CD1c-positive myeloid dendritic cell (primary cell): Measurements from ENCODE around the gene ANK3.

Experiments used
- DNase-seq: peaks from one replicate; pipeline ENCODE4 v3.0.0-alpha.2; 2016; ENCODE audit errors: extremely low spot score

The ANK3 gene

DNA sequence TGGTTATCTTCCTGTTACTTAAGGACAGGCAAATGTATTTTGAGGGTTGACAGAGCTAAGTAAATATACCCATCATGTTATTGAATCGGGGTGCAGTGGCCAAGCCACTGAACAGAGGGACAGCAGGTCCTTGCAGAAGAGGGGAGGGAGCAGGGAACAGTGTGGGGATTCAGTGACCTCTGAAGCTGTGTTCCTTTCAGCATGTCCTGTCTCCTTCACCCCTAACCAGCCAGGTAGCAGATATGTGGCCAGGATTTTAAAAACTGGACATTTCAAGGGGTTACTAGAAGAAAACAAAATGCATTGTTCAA, 12.7 kb downstream of the ANK3 start:
- DNase-seq: no peak

DNA sequence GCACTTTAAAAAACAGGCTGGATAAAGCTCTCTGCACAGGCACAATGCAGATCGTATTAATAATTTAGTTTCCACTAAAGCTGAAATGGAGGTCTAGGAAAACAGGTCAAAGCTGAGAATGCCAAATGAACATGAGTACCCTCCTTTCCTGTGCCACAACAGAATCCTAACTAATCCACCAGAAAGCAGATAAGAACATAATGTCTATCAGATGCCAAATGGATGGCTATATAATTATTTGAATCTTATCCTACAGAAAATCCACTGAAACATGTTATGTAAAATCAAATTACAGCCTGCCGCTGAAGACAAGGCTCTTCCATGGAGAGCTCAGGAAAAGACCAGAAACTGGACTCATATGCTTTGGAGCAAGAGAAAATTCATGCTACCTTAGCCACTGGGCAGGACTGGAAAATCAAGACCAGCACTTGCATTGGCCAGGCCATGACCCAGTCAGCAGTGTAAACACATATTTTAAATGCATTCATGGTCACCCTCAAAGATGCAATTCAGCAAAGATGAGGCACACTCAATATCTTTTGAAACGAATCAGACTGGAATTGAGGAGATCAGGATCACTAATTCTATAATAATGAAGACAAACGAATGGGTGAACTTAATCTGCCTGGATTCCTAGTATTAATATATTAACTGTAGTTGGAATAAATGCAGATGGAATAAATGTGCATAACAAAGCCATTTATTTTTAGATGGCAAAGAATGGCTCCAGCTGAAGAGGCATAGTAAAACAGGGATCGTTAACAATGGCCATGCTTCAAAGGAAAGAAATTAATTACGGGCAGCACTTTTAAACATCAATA, 13.2 kb downstream of the ANK3 start:
- DNase-seq: no peak

DNA sequence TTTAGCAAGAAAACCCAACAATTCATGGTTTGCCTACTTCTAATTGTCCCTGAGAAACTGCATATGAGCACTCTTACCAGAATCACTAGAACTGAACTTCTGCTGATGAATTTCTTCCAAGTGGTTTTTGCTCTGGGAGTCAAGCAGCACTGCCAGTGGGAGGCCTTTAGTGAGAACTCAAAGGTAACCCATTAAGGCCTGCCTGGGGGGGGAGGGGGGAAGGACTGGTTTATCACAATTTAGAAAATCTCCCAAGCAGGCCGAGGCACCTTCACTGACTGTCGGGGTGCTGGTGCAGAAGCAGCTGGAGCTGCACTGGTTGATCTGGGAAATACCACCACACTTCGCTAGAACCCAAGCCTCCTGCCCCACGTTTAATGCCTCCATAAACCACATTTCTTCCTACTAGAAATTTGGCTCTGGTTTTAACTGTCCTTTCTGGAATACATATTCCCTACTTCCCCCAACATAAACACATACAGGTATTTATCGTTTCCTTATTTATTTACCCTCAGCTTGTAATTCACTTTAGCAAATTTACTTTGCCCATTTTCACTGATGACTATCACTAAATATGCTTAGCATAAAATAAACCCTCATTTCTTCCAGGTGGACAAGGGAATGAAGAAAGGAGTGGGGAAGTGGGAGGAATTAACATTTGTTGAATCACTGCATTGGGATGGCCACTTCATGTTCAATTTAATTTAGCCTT, 14.2 kb downstream of the ANK3 start:
- no peak for DNase-seq

DNA sequence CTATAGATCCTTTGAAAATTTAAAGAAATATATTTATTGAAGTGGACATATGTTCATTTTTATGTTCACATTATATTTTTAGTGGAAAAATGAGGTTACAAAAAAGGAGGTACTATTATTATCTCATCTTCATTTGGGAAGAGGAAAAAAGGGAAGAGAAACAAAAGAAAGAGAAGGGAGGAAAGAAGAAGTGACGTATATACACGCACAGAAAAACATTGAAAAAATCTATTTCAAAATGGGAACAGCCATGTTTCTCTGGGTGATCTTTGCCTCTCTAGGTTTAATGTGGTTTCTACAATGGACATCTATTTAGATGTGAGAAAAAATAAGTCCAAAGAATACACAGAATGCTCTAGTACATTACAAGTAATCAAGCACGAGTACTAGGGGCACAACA, 14.8 kb downstream of the ANK3 start:
- no peak for DNase-seq

DNA sequence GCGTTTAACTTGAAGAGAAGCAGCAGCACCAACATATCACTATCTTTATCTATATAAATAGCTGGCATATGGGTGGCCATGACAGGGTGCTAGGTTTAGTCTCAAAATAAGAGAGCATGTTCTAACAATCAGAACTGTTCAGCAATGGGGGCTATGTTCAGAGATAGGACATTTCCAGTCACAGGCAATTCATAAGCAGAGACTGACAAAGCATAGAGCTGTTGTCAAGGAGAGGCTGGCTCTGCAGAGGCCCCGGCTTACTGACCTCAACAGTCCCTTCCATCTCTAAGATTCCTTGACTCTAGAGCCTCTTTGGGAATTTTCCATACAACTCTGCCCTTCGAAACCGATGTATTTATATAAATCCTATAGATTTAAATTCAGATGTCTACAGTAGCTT, 17.2 kb downstream of the ANK3 start:
- no peak for DNase-seq

DNA sequence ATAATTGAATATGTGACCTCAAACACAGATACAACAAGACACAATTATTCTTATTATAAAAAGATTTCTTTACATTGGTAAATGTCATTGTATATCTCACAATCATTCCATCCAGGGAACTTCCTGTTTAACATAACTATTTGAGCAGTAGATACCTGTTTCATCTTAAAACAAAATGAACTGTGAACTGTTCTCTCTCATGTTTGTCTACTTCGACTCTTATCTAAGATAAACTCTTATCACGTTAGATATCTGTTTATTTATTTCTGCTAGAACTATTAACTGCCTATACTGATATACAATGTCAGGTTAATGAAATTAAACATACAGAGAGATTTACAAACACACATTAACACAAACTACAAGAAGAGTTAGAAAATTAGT, 20.1 kb downstream of the ANK3 start:
- no peak for DNase-seq

DNA sequence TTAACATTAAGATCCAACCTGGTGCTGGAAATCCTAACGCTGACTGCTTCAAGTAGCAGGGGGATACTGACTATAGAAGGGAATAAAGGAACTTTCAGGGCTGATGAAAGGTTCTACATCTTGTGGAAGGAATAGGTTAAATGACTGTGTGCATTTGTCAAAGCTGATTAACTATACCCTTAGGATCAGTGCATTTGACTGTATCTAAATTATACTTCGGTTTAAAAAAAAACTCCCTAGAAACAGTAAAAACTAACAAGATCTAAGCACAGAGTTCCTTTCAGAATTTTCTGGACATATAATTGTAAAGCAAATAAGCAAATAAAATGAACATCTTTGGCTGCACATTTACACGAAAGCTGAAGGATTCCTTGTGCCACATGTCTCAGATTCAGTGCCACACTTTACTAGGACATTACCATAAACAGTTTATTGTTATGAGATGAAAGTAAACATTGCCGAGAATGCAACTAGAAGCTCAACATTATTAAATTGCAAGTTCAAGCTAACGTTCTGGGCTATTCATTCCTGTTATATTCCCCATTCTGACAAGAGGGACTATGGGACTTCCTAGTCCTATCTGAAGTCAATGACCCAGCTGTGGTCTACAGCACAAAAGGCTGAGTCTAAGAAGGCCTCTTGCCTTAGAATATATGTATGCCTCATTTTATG, 20.7 kb downstream of the ANK3 start:
- no peak for DNase-seq

DNA sequence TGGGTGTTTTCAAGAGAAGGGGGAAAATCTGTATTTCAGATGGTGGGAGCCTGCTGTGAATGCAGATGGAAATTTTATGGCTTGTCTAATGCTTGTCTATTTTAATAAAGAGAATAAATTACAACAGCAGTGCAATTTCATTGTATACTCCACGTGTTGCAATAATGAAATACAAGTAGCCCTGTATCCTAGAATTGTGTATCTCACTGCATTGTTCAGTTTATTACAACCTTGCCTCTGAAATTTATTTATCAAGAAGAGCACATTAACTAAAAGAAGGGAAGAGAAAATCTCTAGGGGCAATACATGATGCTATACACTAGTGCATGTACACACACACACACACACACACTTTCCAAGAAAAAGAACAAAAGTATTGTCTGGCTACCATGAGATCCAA, 21.8 kb downstream of the ANK3 start:
- DNase-seq: no peak

DNA sequence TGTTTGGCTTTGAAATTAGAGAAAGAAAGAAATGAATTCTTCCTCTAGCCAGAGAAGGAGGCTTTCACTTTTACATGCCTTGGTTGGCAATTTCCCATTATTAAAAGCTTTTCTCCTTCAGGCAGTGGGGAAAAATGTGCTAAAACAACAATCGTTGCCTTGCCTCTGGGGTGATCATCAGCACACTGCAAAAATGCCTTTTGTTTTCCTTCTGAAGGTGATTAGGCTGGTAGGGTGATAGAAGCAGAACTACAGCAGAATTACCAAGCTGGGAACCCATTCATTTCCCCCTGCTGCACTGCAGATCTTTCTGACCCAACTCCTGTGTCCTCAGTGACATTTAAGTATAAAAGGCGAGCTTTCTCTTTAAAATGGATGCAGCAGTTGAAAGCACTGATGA, 22.2 kb downstream of the ANK3 start:
- no peak for DNase-seq

DNA sequence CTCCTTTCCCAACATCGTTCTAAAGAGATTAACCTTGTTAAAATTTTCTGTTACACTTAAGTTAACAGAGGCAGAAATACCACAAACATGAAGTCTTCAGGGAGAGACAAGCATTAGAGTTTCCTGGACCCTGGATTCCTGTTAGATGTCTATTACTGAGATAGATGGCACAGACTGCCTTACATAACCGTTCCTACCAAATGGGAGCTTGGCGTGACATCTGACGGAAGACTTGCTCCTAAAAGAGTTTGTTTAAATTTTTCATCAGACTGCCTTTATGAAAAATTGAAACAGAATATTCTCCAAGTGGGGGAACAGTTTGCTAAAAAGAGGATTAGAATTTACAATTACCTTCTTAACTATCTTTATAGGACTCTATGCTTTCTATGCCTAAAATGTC, 22.7 kb downstream of the ANK3 start:
- no peak for DNase-seq

DNA sequence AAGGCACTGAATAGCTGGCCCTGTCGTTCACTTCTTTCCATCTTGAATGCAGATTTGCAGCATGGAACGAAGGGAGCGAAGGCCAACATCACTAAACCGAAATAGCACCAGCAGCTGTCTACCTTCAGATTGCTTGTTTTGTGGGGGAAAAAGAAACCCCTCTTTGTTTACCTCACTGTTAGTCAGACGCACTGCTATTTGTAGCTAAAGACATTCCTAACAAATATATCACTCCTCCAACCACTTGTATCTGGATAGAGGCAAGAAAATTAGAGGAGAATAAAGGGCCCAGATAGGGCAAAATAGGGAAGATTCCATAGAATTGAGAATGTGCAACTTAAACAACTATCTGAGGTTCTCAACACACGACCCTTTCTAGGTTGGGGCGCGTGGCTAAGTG, 26.5 kb downstream of the ANK3 start:
- no peak for DNase-seq

DNA sequence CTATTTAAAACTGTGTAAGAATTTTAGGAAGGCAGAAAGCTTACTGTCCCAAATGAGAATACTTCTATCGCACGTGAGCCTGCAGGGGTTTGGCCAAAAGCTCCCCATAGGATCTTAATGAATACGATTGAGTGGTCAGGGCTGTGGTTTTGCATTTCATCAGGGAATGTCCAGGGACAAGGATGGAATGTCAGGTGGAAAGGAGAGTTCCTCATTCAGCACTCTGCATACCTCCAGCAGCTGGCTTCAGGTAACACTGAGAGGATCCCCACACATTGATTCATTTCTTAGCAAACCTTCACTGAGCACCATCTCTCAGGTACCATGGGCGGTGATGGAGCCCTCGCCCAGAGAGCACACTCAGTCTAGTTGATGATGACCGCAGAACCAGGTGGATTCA, 27.2 kb downstream of the ANK3 start:
- DNase-seq: no peak

DNA sequence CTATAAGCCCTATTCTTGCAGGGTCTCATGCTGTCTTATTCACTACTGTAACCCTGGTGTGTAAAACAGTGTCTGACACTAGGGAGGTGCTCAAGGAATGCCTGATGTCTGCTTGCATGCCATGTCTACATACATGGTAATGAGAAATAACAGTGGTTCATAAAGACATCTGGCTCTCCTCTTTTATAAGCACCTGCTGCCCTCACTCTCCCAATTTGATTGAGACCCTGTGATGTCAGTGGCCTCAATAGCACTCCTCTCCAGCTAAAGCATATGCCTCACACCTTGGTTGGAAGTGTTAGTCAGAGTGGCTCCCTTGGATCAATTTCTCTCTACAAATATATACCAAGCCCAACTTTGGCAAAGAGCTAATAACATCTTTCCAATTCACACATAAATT, 30.6 kb downstream of the ANK3 start:
- DNase-seq: no peak

DNA sequence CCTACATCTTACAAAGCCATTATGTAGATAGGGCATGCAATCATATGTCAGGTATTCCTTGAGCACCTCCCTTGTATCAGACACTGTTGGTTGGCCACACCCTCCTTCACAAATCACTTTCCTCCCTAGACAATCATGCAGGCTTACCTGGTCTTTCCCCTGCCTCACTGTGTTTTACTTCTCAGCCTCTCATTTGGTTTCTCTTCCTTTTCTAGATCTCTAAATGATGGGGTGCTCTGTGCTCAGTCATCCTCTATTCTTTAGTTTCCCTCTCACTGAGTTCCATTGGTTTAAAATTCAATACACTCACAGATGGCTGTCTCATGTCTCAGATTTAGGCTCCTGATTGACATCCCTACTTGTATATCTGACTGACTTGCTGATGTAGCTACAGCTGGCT, 31.4 kb downstream of the ANK3 start:
- DNase-seq: no peak

DNA sequence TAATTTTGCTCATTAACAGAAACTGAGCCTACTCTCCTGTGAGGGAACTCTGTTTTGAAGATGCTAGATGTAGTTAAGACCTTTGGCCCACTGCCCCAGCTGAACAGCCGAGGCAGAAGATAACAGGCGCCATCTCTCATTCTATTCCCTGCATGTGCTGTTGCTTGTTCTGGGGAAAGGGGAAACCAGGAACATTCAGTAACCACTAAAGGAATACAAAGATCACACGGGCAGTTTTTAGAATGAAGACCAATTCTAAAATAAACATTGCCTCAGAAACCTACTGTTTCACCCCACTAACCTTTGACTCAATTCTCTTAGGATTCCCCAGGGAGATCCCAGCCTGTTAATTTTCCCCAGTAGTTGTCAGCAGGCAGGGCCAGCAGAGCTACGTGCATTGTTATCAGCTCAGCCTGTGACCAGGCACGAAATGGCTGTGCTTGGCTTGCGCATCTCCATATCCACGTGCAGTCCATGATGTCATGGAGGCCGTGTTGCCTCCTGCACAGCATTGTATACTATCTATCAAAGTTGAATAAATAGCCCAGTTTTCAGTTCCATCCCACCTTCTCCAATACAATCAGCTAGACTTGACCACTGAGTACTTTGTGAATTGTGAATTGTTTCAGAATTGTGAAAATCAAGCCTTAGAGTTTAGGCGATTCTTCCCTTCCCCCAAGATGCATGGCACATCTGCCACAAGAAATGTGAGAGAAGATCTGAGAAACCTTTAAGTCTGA, 36.0 kb downstream of the ANK3 start:
- no peak for DNase-seq

DNA sequence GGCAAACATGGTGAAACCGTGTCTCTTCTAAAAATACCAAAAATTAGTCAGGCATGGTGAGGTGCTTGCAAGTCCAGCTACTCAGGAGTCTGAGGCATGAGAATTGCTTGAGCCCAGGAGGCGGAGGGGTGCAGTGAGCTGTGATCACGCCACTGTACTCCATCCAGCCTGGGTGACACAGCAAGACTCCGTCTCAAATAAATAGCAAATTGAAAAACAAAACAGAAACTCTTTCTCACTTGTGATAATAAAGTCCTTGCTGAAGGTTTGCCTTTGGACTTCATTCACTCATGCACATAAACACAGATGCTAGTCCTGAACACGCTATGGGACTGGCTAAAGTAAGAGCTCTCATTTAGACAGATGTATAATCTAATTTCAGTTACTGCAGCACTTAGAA, 37.6 kb downstream of the ANK3 start:
- no peak for DNase-seq

DNA sequence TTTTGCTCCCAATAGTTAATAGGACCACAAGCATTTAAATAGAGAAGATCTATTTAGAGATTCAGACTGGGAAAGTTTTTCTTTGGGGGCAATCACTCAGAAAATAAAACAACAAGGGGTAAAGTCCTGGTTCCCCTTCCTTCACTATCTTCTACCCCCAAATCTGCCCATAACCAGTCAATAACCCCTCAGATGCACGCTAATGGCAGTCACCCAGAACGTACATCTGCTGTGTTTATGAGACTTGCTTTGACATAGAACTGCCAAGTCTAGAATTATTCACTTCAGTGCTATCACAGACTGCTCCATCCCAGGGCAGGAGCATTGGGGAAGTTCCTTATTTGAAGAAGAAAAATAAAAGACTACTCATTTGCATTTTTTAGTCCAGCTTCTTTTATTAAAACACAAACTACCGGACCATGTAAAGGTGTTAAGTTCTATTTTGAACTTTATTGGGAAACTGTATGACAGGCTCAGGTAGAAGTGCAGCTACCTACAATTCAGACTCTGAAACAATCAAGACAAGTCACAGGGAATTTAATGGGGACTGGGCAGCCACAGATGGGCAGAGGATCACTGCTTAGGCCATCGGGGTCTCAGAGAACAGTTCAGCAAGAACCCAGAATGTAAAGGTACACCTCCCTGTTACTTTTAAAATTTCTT, 38.4 kb downstream of the ANK3 start:
- DNase-seq: no peak

DNA sequence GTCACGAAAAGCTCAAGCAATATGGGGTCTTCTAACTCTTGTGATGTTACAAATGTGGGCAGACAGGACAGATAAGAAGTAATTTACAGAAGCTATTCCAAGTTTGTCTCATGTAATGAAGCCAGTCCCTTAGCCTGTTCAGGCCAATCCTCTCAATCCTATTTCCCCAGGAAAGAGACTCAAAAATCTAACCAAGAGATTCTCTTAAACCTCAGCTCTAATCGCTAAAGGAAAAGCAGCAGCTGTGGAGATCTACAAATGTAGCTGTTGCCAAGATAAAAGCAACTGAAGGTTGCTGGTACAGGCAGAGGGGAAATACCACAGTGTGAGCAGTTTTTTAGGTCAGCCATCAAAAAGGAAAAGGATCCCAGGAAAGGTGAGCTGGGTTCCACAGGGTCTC, 39.3 kb downstream of the ANK3 start:
- DNase-seq: no peak

DNA sequence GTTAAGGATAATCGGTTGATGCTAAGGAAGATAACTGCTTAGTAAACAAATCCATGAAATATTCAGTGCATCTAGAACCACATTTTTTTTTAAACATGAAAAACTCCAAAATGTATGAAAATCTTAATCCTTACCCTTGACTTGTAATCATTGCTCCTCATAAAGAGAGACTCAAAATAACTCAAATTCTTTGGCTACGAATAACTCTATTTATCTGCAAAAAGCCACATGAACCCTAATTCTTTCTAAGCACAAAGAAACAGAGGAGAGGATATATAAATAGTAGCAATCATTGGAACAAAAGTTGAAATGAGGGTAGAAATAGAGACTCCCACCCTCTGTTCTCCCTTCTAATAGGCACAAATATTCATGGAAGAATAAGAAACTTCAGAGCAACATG, 40.2 kb downstream of the ANK3 start:
- no peak for DNase-seq

DNA sequence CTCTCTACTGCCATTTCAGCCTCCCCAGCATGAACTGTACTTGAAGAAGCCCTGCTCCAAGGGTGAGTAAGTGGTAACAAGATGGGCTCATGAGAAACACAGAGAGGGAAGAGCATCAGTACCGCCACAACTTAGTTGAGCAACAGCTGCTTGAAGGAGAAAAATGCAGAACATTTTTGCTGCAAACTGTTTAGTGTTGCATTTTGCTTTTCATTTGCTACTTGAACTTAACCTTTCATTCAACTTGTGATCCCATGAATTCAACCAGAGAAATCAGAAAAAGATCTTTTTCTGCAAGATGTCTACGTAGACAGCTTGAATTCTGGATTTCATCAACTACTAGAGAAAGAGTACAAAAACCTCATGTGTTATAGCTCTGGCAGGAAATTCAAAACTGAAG, 40.7 kb downstream of the ANK3 start:
- DNase-seq: no peak

DNA sequence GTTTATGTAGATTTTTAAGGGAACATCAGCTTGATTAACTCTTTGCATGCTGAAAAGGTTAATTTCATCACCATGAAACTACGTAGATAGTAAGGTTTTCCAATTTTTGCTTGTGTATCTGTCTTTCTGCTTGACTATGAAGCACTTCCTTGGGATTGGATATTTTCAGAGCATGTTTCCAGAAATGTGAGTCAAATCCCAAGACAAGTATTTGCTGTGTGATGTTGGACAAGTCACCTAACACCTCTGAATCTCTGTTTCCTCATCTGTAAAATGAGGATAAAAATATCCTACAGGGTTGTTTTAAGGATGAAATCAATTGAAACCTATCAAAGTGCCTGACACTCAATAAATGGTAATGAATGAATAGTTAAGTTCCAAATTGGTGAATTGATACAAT, 42.4 kb downstream of the ANK3 start:
- no peak for DNase-seq

DNA sequence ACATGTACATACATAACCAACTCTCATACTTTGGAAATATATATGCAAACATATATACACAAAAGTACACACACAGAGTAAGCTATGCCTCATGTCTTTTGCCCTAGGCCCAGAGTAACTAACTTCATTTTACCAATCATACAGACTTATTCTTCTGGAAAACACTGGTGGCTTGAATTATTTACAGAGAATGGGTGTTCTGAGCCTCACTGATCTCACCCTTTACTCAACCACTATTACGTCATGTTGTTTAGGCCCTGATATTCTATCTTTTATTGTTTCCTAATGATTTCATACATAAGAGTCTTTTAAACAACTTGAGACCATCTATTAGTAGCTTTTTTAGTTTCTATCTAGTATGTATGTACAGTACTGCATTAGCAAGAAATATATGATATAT, 43.0 kb downstream of the ANK3 start:
- DNase-seq: no peak
